Activated gamma-delta T cell treated with anti-CD3 and anti-CD28 coated beads, Interleukin-2, amount 50 U/mL, for 16 hours (primary cell): Measurements from ENCODE around the gene DPPA2.
"Not testable (repeated sequence)": the region's sequence is repeated elsewhere in the genome, so short reads cannot be mapped to it uniquely, and the experiment has no call there.

Experiments
- DNase-seq: peaks from one replicate; pipeline ENCODE4 v3.0.0-alpha.2; 2020; ENCODE audit warnings: low read depth

DPPA2 gene

GRCh38 chr3:109316162-109316730, at the start of gene DPPA2:
Gene DPPA2 (minus strand): TSS chr3:109316517. CDS start chr3:109314542, 1,975 bp downstream.
- no peak for DNase-seq

- no peak for DNase-seq
Observed at GRCh38 chr3:109364088-109364487, 47.8 kb upstream of the DPPA2 start.

- DNase-seq = no peak
Observed at GRCh38 chr3:109363634-109364033, 47.3 kb upstream of the DPPA2 start.

GRCh38 chr3:109362823-109363222, 46.5 kb upstream of the DPPA2 start:
- no peak for DNase-seq

- DNase-seq = not testable (repeated sequence)
Observed at GRCh38 chr3:109358809-109359208, 42.5 kb upstream of the DPPA2 start.

GRCh38 chr3:109356442-109357155, 40.3 kb upstream of the DPPA2 start:
- no peak for DNase-seq

GRCh38 chr3:109355625-109356441, 39.5 kb upstream of the DPPA2 start:
- DNase-seq = no peak

GRCh38 chr3:109353057-109353456, 36.7 kb upstream of the DPPA2 start:
- DNase-seq = no peak

- no peak for DNase-seq
Observed at GRCh38 chr3:109351231-109351630, 34.9 kb upstream of the DPPA2 start.

GRCh38 chr3:109346770-109347295, 30.5 kb upstream of the DPPA2 start:
- no peak for DNase-seq

- no peak for DNase-seq
Observed at GRCh38 chr3:109346099-109346498, 29.8 kb upstream of the DPPA2 start.

- DNase-seq = no peak
Observed at GRCh38 chr3:109339714-109340648, 23.7 kb upstream of the DPPA2 start.

- no peak for DNase-seq
Observed at GRCh38 chr3:109339197-109339596, 22.9 kb upstream of the DPPA2 start.

GRCh38 chr3:109338322-109338721, 22.0 kb upstream of the DPPA2 start:
- DNase-seq = no peak

- no peak for DNase-seq
Observed at GRCh38 chr3:109337393-109337792, 21.1 kb upstream of the DPPA2 start, which contains the start of gene DPPA4. Gene DPPA4 (minus strand): TSS chr3:109337546. CDS start chr3:109337517, 29 bp downstream.

- DNase-seq = no peak
Observed at GRCh38 chr3:109336291-109336861, 20.1 kb upstream of the DPPA2 start.

- no peak for DNase-seq
Observed at GRCh38 chr3:109334572-109334971, 18.3 kb upstream of the DPPA2 start.

- DNase-seq = no peak
Observed at GRCh38 chr3:109331692-109332091, 15.4 kb upstream of the DPPA2 start.

GRCh38 chr3:109330405-109330804, 14.1 kb upstream of the DPPA2 start:
- DNase-seq = no peak

- DNase-seq = no peak
Observed at GRCh38 chr3:109328202-109328601, 11.9 kb upstream of the DPPA2 start.

GRCh38 chr3:109325657-109326056, 9.3 kb upstream of the DPPA2 start:
- DNase-seq = no peak
